SJCRH30 (cell line): ENCODE measurements around the gene VGLL4. TPM values are rescaled to one million over a fixed set of nuclear protein-coding genes. Genes with fewer than 3 reads are reported as not detected.
"Not testable (repeated sequence)": the region's sequence is repeated elsewhere in the genome, so short reads cannot be mapped to it uniquely, and the experiment has no call there.

Experiments
- DNase-seq, 2 experiments: peaks; one replicate each; pipeline ENCODE4 v3.0.0-alpha.2; 2015 to 2020
- H3K27ac ChIP-seq: fragments of 250-450 bp; sonication (Bioruptor Pico); 2 replicates; pipeline ENCODE4 v1.5.1; 2020; ENCODE audit warnings: mild to moderate bottlenecking, moderate library complexity
- H3K27me3 ChIP-seq: fragments of 250-450 bp; sonication (Bioruptor Pico); 2 replicates; pipeline ENCODE4 v1.5.1; 2020; ENCODE audit warnings: mild to moderate bottlenecking, moderate library complexity
- H3K36me3 ChIP-seq: fragments of 250-450 bp; sonication (Bioruptor Pico); 2 replicates; pipeline ENCODE4 v1.5.1; 2020; ENCODE audit warnings: mild to moderate bottlenecking, moderate library complexity
- H3K4me1 ChIP-seq: fragments of 250-450 bp; sonication (Bioruptor Pico); 2 replicates; pipeline ENCODE4 v1.5.1; 2020; ENCODE audit warnings: mild to moderate bottlenecking, moderate library complexity
- H3K4me3 ChIP-seq: fragments of 250-450 bp; sonication (Bioruptor Pico); 2 replicates; pipeline ENCODE4 v1.5.1; 2020; ENCODE audit warnings: mild to moderate bottlenecking, moderate library complexity
- H3K9me3 ChIP-seq: fragments of 250-450 bp; sonication (Bioruptor Pico); replicated peaks from 2 replicates; pipeline ENCODE4 v1.5.1; 2020; ENCODE audit warnings: mild to moderate bottlenecking, moderate library complexity
- total RNA-seq: library from RNA; depleted of rRNA; stranded (reverse); fragments of >200 nt; shearing (Covaris generic); gene quantifications from 2 replicates; pipeline ENCODE4 v1.2.3, GENCODE V29; 2014; rRNA removed

VGLL4 gene
- total RNA-seq, 1 experiment from 2014 or later: 49.3 TPM

DNA sequence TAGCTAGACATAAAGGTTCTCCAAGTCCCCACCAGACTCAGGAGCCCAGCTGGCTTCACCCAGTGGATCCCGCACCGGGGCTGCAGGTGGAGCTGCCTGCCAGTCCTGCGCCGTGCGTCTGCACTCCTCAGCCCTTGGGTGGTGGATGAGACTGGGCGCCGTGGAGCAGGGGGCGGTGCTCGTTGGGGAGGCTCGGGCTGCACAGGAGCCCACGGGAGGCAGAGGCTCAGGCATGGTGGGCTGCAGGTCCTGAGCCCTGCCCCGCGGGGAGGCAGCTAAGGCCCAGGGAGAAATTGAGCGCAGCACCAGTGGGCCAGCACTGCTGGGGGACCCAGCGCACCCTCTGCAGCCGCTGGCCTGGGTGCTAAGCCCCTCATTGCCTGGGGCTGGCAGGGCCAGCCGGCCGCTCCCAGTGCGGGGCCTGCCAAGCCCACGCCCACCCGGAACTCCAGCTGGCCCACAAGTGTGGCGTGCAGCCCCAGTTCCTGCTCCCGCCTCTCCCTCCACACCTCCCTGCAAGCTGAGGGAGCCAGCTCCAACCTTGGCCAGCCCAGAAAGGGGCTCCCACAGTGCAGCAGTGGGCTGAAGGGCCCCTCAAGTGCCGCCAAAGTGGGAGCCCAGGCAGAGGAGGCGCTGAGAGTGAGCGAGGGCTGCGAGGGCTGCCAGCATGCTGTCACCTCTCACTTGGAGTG lies 130.4 kb downstream of the VGLL4 start:
- not testable (repeated sequence) for H3K36me3 ChIP-seq, H3K27ac ChIP-seq, DNase-seq, H3K4me3 ChIP-seq, H3K9me3 ChIP-seq, H3K27me3 ChIP-seq
- H3K4me1 ChIP-seq: peaks cover 17% of the 10 kb centered on the region

DNA sequence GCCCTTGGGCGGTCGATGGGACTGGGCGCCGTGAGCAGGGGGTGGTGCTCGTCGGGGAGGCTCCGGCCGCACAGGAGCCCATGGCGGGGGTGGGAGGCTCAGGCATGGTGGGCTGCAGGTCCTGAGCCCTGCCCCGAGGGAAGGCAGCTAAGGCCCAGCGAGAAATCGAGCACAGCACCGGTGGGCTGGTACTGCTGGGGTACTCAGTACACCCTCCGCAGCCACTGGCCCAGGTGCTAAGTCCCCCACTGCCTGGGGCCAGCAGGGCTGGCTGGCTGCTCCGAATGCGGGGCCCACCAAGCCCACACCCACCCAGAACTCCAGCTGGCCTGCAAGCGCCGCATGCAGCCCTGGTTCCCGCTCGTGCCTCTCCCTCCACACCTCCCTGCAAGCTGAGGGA lies 132.1 kb downstream of the VGLL4 start:
- DNase-seq, H3K36me3 ChIP-seq: not testable (repeated sequence)
- peaks cover 17% of the 10 kb centered on the region for H3K4me1 ChIP-seq

DNA sequence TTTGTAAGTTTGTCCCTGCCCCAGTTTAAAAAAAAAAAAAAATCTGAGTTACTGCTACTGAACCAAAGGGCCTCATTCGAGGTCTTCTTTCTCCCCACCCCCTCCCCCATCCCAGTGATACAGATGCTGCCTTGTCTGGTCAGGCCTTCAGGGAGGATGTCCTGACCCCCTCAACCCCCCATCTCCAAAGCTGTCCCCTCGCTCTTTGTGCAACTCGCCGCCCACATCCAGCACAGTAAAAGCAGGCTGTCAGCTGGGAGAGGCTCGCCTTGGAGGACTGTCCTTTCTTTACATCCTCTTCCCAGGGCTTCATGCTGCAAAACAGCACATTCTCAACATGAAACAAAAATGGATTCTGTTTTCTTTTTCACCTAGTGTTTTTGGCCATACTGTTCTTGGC lies 133.4 kb downstream of the VGLL4 start:
- Histone ChIP-seq H3K27ac (no peak overlapping the region), H3K36me3 (no peaks in the 10 kb centered on the region), H3K4me1 (peaks cover 22% of the 10 kb centered on the region), H3K27me3 (no peaks in the 10 kb centered on the region), H3K9me3 (no peaks in the 10 kb centered on the region), H3K4me3 (no peak overlapping the region)
- no peak for DNase-seq

More for the DNA sequence above, 132.1 kb downstream of the VGLL4 start:
- not testable (repeated sequence) for H3K4me3 ChIP-seq, H3K9me3 ChIP-seq, H3K27ac ChIP-seq, H3K27me3 ChIP-seq

GRCh38 chr3:11510001-11510340 lies 133.7 kb downstream of the VGLL4 start:
- Histone ChIP-seq H3K4me1 (peaks cover 22% of the 10 kb centered on the region), H3K36me3 (no peaks in the 10 kb centered on the region), H3K9me3 (no peaks in the 10 kb centered on the region), H3K27me3 (no peaks in the 10 kb centered on the region), H3K4me3 (no peak overlapping the region), H3K27ac (no peak overlapping the region; the same call in none of the 2 replicates)
- DNase-seq: peak in 1 of 2 experiments; percentile 27

GRCh38 chr3:11509173-11510000 lies 134.3 kb downstream of the VGLL4 start:
- DNase-seq: peak; percentile 54 to 66
- Histone ChIP-seq H3K4me1 (peaks cover 22% of the 10 kb centered on the region), H3K27me3 (no peaks in the 10 kb centered on the region), H3K9me3 (no peaks in the 10 kb centered on the region), H3K36me3 (no peaks in the 10 kb centered on the region), H3K27ac (no peak overlapping the region; the same call in none of the 2 replicates), H3K4me3 (no peak overlapping the region)

DNA sequence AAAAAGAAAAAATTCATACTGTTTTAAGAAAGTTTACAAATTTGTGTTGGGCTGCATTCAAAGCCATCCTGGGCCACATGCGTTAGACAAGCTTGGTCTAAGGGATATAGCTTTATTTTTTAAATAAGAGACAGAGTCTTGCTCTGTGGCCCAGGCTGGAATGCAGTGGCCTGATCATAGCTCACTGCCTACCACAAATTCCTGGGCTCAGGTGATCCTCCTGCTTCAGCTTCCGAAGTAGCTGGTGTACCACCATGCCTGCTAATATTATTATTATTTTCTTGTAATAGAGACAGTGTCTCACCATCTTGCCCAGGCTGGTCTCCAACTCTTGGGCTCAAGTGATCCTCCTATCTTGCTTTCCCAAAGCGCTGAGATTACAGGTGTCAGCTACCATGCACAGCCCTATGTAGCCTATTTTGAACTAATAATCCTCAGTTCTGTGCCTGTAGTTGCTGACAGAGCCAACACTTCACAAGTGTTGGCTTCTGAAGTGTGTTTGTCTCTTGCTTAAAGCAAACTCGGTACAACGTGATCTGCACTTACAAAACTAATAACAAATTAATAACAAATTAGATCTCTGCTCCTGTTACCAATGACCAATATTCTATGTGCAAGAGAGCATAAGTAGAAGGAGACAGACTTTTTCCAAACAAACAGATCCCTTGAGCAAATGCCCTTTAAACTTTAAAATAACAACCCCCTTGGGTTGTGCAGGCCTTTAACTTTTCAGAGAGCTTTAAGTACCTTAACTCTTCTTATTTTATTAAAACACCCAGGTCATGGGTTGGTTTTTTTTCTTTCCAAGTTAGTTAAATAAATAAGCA lies 135.2 kb downstream of the VGLL4 start:
- no peak overlapping the region; the same call in 1 of the 2 replicates for H3K27ac ChIP-seq
- H3K9me3 ChIP-seq: no peaks in the 10 kb centered on the region
- peaks cover 22% of the 10 kb centered on the region for H3K4me1 ChIP-seq
- no peak for DNase-seq
- H3K27me3 ChIP-seq: no peaks in the 10 kb centered on the region
- no peaks in the 10 kb centered on the region for H3K36me3 ChIP-seq
- no peak overlapping the region for H3K4me3 ChIP-seq

DNA sequence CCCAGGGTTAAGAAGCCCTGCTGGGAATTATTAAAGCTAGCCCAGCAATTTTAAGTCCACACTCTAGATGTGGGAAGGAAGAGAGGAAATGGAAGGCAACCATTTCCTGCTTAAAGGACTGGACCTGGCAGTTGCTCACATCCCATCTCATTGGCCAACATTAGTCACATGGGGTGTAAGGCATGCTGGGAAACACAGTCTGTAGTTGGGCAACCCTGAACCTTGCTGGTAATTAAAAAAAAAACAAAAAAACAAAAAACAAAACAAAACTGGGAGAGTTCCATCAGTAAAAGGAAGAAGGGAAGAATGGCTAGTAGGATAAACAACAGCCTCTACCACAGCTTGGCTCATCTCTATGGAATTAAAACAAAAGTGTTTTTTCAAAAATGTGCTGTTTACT lies 136.0 kb downstream of the VGLL4 start:
- Histone ChIP-seq H3K27me3 (no peaks in the 10 kb centered on the region), H3K4me1 (peaks cover 22% of the 10 kb centered on the region), H3K36me3 (no peaks in the 10 kb centered on the region), H3K27ac (no peak overlapping the region), H3K9me3 (no peaks in the 10 kb centered on the region), H3K4me3 (no peak overlapping the region)
- peak in 1 of 2 experiments; percentile 15 for DNase-seq

Other genes starting within 250 kb of the VGLL4 start
- 16.2 and 16.6 TPM in 2 replicates for gene TAMM41, start 203.0 kb upstream of the VGLL4 start, total RNA-seq